GM21447 (cell line): ENCODE measurements around the gene ALOX12.
"Not testable (repeated sequence)": the region's sequence is repeated elsewhere in the genome, so short reads cannot be mapped to it uniquely, and the experiment has no call there.

Source experiments
- ATAC-seq: cut with Tn5 transposase; IDR thresholded peaks from one replicate; pipeline ENCODE4 v1.9.1; 2021; ENCODE audit not compliant: unreplicated experiment

ALOX12 gene

GRCh38 chr17:7045492-7046126, 49.8 kb downstream of the ALOX12 start:
- no peak for ATAC-seq

- no peak for ATAC-seq
Observed at GRCh38 chr17:7046127-7046724, 50.4 kb downstream of the ALOX12 start.

- ATAC-seq = not testable (repeated sequence)
Observed at GRCh38 chr17:7046725-7047397, 51.0 kb downstream of the ALOX12 start.

GRCh38 chr17:7047566-7047965, 51.7 kb downstream of the ALOX12 start:
- ATAC-seq = no peak

GRCh38 chr17:7048968-7049367, 53.1 kb downstream of the ALOX12 start:
- ATAC-seq = no peak

GRCh38 chr17:7050583-7050982, 54.7 kb downstream of the ALOX12 start:
- not testable (repeated sequence) for ATAC-seq

- no peak for ATAC-seq
Observed at GRCh38 chr17:7056386-7056785, 60.5 kb downstream of the ALOX12 start.

- no peak for ATAC-seq
Observed at GRCh38 chr17:7058831-7059447, 63.1 kb downstream of the ALOX12 start.
